Panc1 (cell line): Measurements from ENCODE around the gene LRRC74B. TPM values are rescaled to one million over a fixed set of nuclear protein-coding genes. Genes with fewer than 3 reads are reported as not detected.

Experiments used
- ATAC-seq: fragments of 200-7000 bp; cut with Tn5 transposase; 2 replicates; pipeline ENCODE4 v1.9.1; 2020; ENCODE audit warnings: mild to moderate bottlenecking, moderate library complexity
- BruUV-seq: library from RNA; stranded (reverse); fragments of 400-500 nt; replicated peaks from 2 replicates; lab custom pipeline; 2021; lab: Mats Ljungman, UMichigan
- CTCF ChIA-PET: fragments of 300-600 bp; sonication (Branson Sonifier 250); formaldehyde crosslinking; loops from one replicate; lab custom pipeline; 2022; ENCODE audit warnings: antibody characterized with exemption; lab: Charles Lee
- POLR2A ChIA-PET: fragments of 300-600 bp; sonication (Branson Sonifier 250); formaldehyde crosslinking; loops from one replicate; lab custom pipeline; 2022; ENCODE audit warnings: antibody characterized with exemption; lab: Charles Lee
- DNase-seq: peaks from one replicate; pipeline ENCODE4 v3.0.0-alpha.2; 2010; ENCODE audit warnings: low read depth, low spot score
- H3K27ac ChIP-seq: 2 replicates; pipeline ENCODE4 v1.5.1; 2011; ENCODE audit warnings: mild to moderate bottlenecking, low read length, inconsistent platforms
- H3K27me3 ChIP-seq: fragments of 200-500 bp; sonication (Bioruptor generic); 2 replicates; pipeline ENCODE4 v1.6.0; 2014; ENCODE audit warnings: low read length, inconsistent platforms; ENCODE audit not compliant: control insufficient read depth, insufficient read depth
- H3K36me3 ChIP-seq: fragments of 200-500 bp; sonication (Bioruptor generic); 2 replicates; pipeline ENCODE4 v1.5.1; 2014; ENCODE audit warnings: inconsistent platforms, mild to moderate bottlenecking, low read length, moderate library complexity; ENCODE audit not compliant: control insufficient read depth, insufficient read depth
- H3K4me1 ChIP-seq: 2 replicates; pipeline ENCODE4 v1.5.1; 2011; ENCODE audit warnings: inconsistent platforms, mild to moderate bottlenecking, low read length, moderate library complexity; ENCODE audit not compliant: control insufficient read depth, insufficient read depth
- H3K4me3 ChIP-seq, 2 experiments: 2 replicates each; pipeline ENCODE4 v1.5.1; 2011 to 2012; ENCODE audit warnings: low read depth in 2 of 2, low read length in 2 of 2, mild to moderate bottlenecking in 2 of 2, inconsistent platforms in 1 of 2, moderate library complexity in 1 of 2
- H3K9me3 ChIP-seq: fragments of 200-500 bp; sonication (Bioruptor generic); 2 replicates; pipeline ENCODE4 v1.5.1; 2014; ENCODE audit warnings: low read depth, mild to moderate bottlenecking, inconsistent platforms, low read length, moderate library complexity; ENCODE audit not compliant: control insufficient read depth, insufficient read depth
- CTCF ChIP-seq: fragments of 450-650 bp; IDR thresholded peaks from 2 replicates; pipeline ENCODE4 v1.5.1; 2017; ENCODE audit warnings: mild to moderate bottlenecking
- POLR2AphosphoS5 ChIP-seq: IDR thresholded peaks from 2 replicates; pipeline ENCODE4 v1.6.1; 2012; ENCODE audit warnings: mild to moderate bottlenecking, low read depth, low read length, moderate library complexity
- REST ChIP-seq, 2 experiments: IDR thresholded peaks; 2 replicates each; pipeline ENCODE4 v1.6.1; 2011 to 2012; ENCODE audit warnings: low read depth in 2 of 2, control low read depth in 1 of 2, low read length in 1 of 2, mild to moderate bottlenecking in 1 of 2, moderate library complexity in 1 of 2; ENCODE audit not compliant: insufficient read depth in 1 of 2
- SIN3A ChIP-seq: IDR thresholded peaks from 2 replicates; pipeline ENCODE4 v1.6.1; 2012; ENCODE audit warnings: low read depth, mild to moderate bottlenecking, low read length, moderate library complexity, borderline replicate concordance; ENCODE audit not compliant: insufficient read depth
- TCF7L2 ChIP-seq: IDR thresholded peaks from 2 replicates; pipeline ENCODE4 v1.6.1; 2011; ENCODE audit warnings: mild to moderate bottlenecking, low read depth, low read length, inconsistent platforms
- in situ Hi-C: cut with HindIII; loops from 2 replicates; pipeline ENCODE4 v1.10.0; 2016; ENCODE audit warnings: low sequenced_read_pairs, low pct_unique_long_range_greater_than_20kb
- intact Hi-C: fragments of 100-400 bp; cut with micrococcal nuclease; formaldehyde crosslinking; loops from one replicate; pipeline ENCODE4 v1.10.0; 2022; ENCODE audit not compliant: unreplicated experiment
- total RNA-seq: library from RNA; stranded (reverse); gene quantifications from one replicate; pipeline ENCODE4 v1.2.1, GENCODE V29; 2021; ENCODE audit not compliant: unreplicated experiment

The LRRC74B gene
- total RNA-seq, 1 experiment from 2014 or later, result not detected

GRCh38 chr22:21054714-21055563 lies 9.2 kb downstream of the LRRC74B start:
- Histone ChIP-seq H3K27ac (no peak overlapping the region), H3K4me1 (no peaks in the 10 kb centered on the region), H3K4me3 (no peak overlapping the region), H3K9me3 (no peaks in the 10 kb centered on the region), H3K36me3 (no peaks in the 10 kb centered on the region), H3K27me3 (no peaks in the 10 kb centered on the region)
- BruUV-seq, result no TSS peak
- no peak for TF ChIP-seq POLR2AphosphoS5
- no peak for TF ChIP-seq SIN3A
- in situ Hi-C loops, result no loop called here
- intact Hi-C loops, result no loop called here
- no peak; the same call in 1 of the 2 replicates for ATAC-seq
- DNase-seq, result no peak
- POLR2A ChIA-PET, result no interaction called here
- CTCF ChIA-PET, result no interaction called here

GRCh38 chr22:21055564-21055834 lies 9.8 kb downstream of the LRRC74B start:
- in situ Hi-C loops, result no loop called here
- Histone ChIP-seq H3K27ac (no peak overlapping the region), H3K36me3 (no peaks in the 10 kb centered on the region), H3K4me3 (no peak overlapping the region), H3K9me3 (no peaks in the 10 kb centered on the region), H3K4me1 (no peaks in the 10 kb centered on the region), H3K27me3 (no peaks in the 10 kb centered on the region)
- no peak for TF ChIP-seq CTCF
- no peak for TF ChIP-seq SIN3A
- no peak for TF ChIP-seq TCF7L2
- no peak for TF ChIP-seq POLR2AphosphoS5
- TF ChIP-seq REST (IDR thresholded peaks at IDR 0.05; ENCODE audit: insufficient read depth in 1 of 2, low read depth in 2 of 2, low read length in 1 of 2), result no peak
- DNase-seq (no peak), ATAC-seq (no peak)
- intact Hi-C loops, result no loop called here
- CTCF ChIA-PET, result no interaction called here
- POLR2A ChIA-PET, result no interaction called here
- BruUV-seq, result no TSS peak

GRCh38 chr22:21055880-21056319 lies 10.2 kb downstream of the LRRC74B start:
- no peak overlapping the region for H3K27ac ChIP-seq
- TF ChIP-seq REST (IDR thresholded peaks at IDR 0.05; ENCODE audit: insufficient read depth in 1 of 2, low read depth in 2 of 2, low read length in 1 of 2), result no peak
- no peak for TF ChIP-seq TCF7L2
- no peak for TF ChIP-seq CTCF
- no peak for TF ChIP-seq POLR2AphosphoS5
- TF ChIP-seq SIN3A, result no peak
- no TSS peak for BruUV-seq
- in situ Hi-C loops (no loop called here), intact Hi-C loops (no loop called here)
- H3K36me3 ChIP-seq, result no peaks in the 10 kb centered on the region
- no peaks in the 10 kb centered on the region for H3K27me3 ChIP-seq
- POLR2A ChIA-PET, result no interaction called here
- CTCF ChIA-PET, result no interaction called here
- no peak overlapping the region for H3K4me3 ChIP-seq
- H3K9me3 ChIP-seq, result no peaks in the 10 kb centered on the region
- H3K4me1 ChIP-seq, result no peaks in the 10 kb centered on the region
- no peak for ATAC-seq
- no peak for DNase-seq
